ENCODE measurements around the gene LRRFIP2.

DNA sequence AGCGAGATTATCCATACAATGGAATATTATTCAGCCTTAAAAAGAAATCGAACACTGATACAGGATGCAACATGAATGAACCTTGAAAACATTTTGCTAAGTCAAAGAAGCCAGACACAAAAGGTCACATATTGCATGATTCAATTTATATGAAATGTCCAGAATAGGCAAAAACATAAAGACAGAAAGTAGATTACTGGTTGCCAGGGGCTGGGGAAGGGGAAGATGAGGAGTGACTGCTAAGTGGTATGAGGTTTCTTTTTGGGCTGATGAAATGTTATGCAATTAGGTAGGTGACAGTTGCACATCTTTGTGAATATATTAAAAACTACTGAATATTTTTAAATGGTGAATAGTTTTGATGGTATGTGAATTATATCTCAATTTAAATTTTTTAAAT, 38.3 kb downstream of the LRRFIP2 start:
- TF ChIP-seq, protein P1, sequence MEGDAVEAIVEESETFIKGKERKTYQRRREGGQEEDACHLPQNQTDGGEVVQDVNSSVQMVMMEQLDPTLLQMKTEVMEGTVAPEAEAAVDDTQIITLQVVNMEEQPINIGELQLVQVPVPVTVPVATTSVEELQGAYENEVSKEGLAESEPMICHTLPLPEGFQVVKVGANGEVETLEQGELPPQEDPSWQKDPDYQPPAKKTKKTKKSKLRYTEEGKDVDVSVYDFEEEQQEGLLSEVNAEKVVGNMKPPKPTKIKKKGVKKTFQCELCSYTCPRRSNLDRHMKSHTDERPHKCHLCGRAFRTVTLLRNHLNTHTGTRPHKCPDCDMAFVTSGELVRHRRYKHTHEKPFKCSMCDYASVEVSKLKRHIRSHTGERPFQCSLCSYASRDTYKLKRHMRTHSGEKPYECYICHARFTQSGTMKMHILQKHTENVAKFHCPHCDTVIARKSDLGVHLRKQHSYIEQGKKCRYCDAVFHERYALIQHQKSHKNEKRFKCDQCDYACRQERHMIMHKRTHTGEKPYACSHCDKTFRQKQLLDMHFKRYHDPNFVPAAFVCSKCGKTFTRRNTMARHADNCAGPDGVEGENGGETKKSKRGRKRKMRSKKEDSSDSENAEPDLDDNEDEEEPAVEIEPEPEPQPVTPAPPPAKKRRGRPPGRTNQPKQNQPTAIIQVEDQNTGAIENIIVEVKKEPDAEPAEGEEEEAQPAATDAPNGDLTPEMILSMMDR (conservative IDR thresholded peaks at IDR 0.05): no peak
- no peak for TF ChIP-seq ZFX (IDR thresholded peaks at IDR 0.05)

All from C4-2B (cell line).